ENCODE results near the gene SLC1A1. TPM values are rescaled to one million over a fixed set of nuclear protein-coding genes. Genes with fewer than 3 reads are reported as not detected.

SLC1A1 gene
- polyA plus RNA-seq, 1 donor, result 0.26 TPM

GRCh38 chr9:4622016-4622415 lies 131.7 kb downstream of the SLC1A1 start:
- no peak for DNase-seq

GRCh38 chr9:4630836-4631235 lies 140.6 kb downstream of the SLC1A1 start:
- no peak for DNase-seq

Other genes starting within 250 kb of the SLC1A1 start
- gene GLIS3, start 190.4 kb upstream of the SLC1A1 start, polyA plus RNA-seq (ENCODE audit: insufficient read length), result 0.58 TPM
- 4.6 TPM for gene PLPP6, start 171.8 kb downstream of the SLC1A1 start, polyA plus RNA-seq (ENCODE audit: insufficient read length)
- gene SPATA6L, start 176.0 kb downstream of the SLC1A1 start, polyA plus RNA-seq (ENCODE audit: insufficient read length), result 0.53 TPM
- 24.4 TPM for gene CDC37L1, start 189.1 kb downstream of the SLC1A1 start, polyA plus RNA-seq (ENCODE audit: insufficient read length)